ENCODE measurements around the gene HLA-C.
A peak's percentile ranks its signal among the peaks of the same experiment; 100 is the strongest.

Gene HLA-C

GRCh38 chr6:31271641-31272357 is at the start of gene HLA-C:
HLA-C (minus strand) TSS chr6:31272092; CDS start chr6:31272071, 21 bp downstream.
- Mint-ChIP-seq H3K27ac (peak within 1 kb of the TSS; percentile 99), H3K9me3 (no peaks in the 10 kb centered on the region), H3K4me1 (peaks cover 72% of the 10 kb centered on the region), H3K27me3 (peaks cover 13% of the 10 kb centered on the region), H3K4me3 (peak within 1 kb of the TSS; percentile 92 to 99)
- peak; percentile 87 to 93 for DNase-seq
- peak; percentile 88 for ATAC-seq

- H3K27me3 Mint-ChIP-seq = peaks cover 56% of the 10 kb centered on the region
- H3K27ac Mint-ChIP-seq = no peak overlapping the region
- no peaks in the 10 kb centered on the region for H3K4me1 Mint-ChIP-seq
- DNase-seq = no peak
- no peaks in the 10 kb centered on the region for H3K9me3 Mint-ChIP-seq
- ATAC-seq = no peak
- no peak overlapping the region for H3K4me3 Mint-ChIP-seq
These were observed 49.3 kb upstream of the HLA-C start for GRCh38 chr6:31321005-31321707.

- H3K27me3 Mint-ChIP-seq = peaks cover 45% of the 10 kb centered on the region
- no peak overlapping the region for H3K4me3 Mint-ChIP-seq
- ATAC-seq = no peak
- H3K27ac Mint-ChIP-seq = no peak overlapping the region
- DNase-seq = no peak
- H3K4me1 Mint-ChIP-seq = no peaks in the 10 kb centered on the region
- H3K9me3 Mint-ChIP-seq = no peaks in the 10 kb centered on the region
These were observed 45.1 kb upstream of the HLA-C start for GRCh38 chr6:31317036-31317435.

GRCh38 chr6:31309641-31310040 is 37.7 kb upstream of the HLA-C start:
- Mint-ChIP-seq H3K4me1 (peaks cover 14% of the 10 kb centered on the region), H3K27me3 (peaks cover 26% of the 10 kb centered on the region), H3K27ac (no peak overlapping the region), H3K4me3 (peak overlapping the region; percentile 37 to 41), H3K9me3 (no peaks in the 10 kb centered on the region)
- DNase-seq (no peak), ATAC-seq (no peak)

GRCh38 chr6:31308845-31309175 is 36.9 kb upstream of the HLA-C start:
- Mint-ChIP-seq H3K27ac (peak overlapping the region; percentile 52 to 94), H3K4me3 (peak overlapping the region; percentile 91 to 94)
- DNase-seq = no peak

GRCh38 chr6:31308050-31308844 is 36.4 kb upstream of the HLA-C start:
- Mint-ChIP-seq H3K4me1 (peaks cover 14% of the 10 kb centered on the region), H3K9me3 (no peaks in the 10 kb centered on the region), H3K4me3 (peak overlapping the region; percentile 91 to 94), H3K27me3 (peaks cover 34% of the 10 kb centered on the region), H3K27ac (peak overlapping the region; percentile 58 to 94)
- ATAC-seq (peak; percentile 93), DNase-seq (peak; percentile 73 to 76)

More at GRCh38 chr6:31308845-31309175, 36.9 kb upstream of the HLA-C start:
- Mint-ChIP-seq H3K4me1 (peaks cover 14% of the 10 kb centered on the region), H3K27me3 (peaks cover 29% of the 10 kb centered on the region), H3K9me3 (no peaks in the 10 kb centered on the region)
- ATAC-seq = no peak

- peaks cover 14% of the 10 kb centered on the region for H3K4me1 Mint-ChIP-seq
- ATAC-seq (no peak), DNase-seq (no peak)
- H3K27me3 Mint-ChIP-seq = peaks cover 33% of the 10 kb centered on the region
- H3K9me3 Mint-ChIP-seq = no peaks in the 10 kb centered on the region
- peak overlapping the region; percentile 91 to 94 for H3K4me3 Mint-ChIP-seq
- peak overlapping the region in 1 of 2 donors; percentile 54 for H3K27ac Mint-ChIP-seq
These were observed 35.8 kb upstream of the HLA-C start for GRCh38 chr6:31307669-31308049.

- Mint-ChIP-seq H3K27ac (no peak overlapping the region), H3K4me3 (no peak overlapping the region), H3K27me3 (peaks cover 27% of the 10 kb centered on the region), H3K4me1 (peaks cover 14% of the 10 kb centered on the region), H3K9me3 (no peaks in the 10 kb centered on the region)
- no peak for ATAC-seq
- no peak for DNase-seq
These were observed 33.9 kb upstream of the HLA-C start for GRCh38 chr6:31305703-31306219.

- ATAC-seq (no peak), DNase-seq (no peak)
- H3K9me3 Mint-ChIP-seq = no peaks in the 10 kb centered on the region
- peaks cover 24% of the 10 kb centered on the region for H3K27me3 Mint-ChIP-seq
- no peak overlapping the region for H3K4me3 Mint-ChIP-seq
- no peak overlapping the region for H3K27ac Mint-ChIP-seq
- peaks cover 14% of the 10 kb centered on the region for H3K4me1 Mint-ChIP-seq
These were observed 32.8 kb upstream of the HLA-C start for GRCh38 chr6:31304683-31305082.

GRCh38 chr6:31300797-31301196 is 28.9 kb upstream of the HLA-C start:
- Mint-ChIP-seq H3K4me1 (no peaks in the 10 kb centered on the region), H3K27ac (no peak overlapping the region)

GRCh38 chr6:31299947-31300346 is 28.1 kb upstream of the HLA-C start:
- Mint-ChIP-seq H3K4me1 (no peaks in the 10 kb centered on the region), H3K9me3 (peaks cover 0 to 13% of the 10 kb centered on the region in 2 donors), H3K4me3 (no peak overlapping the region), H3K27ac (no peak overlapping the region), H3K27me3 (peaks cover 34% of the 10 kb centered on the region)
- ATAC-seq (no peak), DNase-seq (no peak)

More at GRCh38 chr6:31300797-31301196, 28.9 kb upstream of the HLA-C start:
- Mint-ChIP-seq H3K4me3 (no peak overlapping the region), H3K27me3 (peaks cover 34% of the 10 kb centered on the region), H3K9me3 (peaks cover 0 to 13% of the 10 kb centered on the region in 2 donors)
- DNase-seq (no peak), ATAC-seq (no peak)

GRCh38 chr6:31299511-31299910 is 27.6 kb upstream of the HLA-C start:
- Mint-ChIP-seq H3K27me3 (peaks cover 34% of the 10 kb centered on the region), H3K9me3 (peaks cover 0 to 13% of the 10 kb centered on the region in 2 donors), H3K4me1 (no peaks in the 10 kb centered on the region), H3K4me3 (no peak overlapping the region), H3K27ac (no peak overlapping the region)
- DNase-seq (no peak), ATAC-seq (no peak)

- no peak overlapping the region for H3K4me3 Mint-ChIP-seq
- H3K4me1 Mint-ChIP-seq = peaks cover 7% of the 10 kb centered on the region
- H3K27me3 Mint-ChIP-seq = peaks cover 43% of the 10 kb centered on the region
- ATAC-seq = no peak
- DNase-seq = no peak
- peaks cover 0 to 13% of the 10 kb centered on the region in 2 donors for H3K9me3 Mint-ChIP-seq
- H3K27ac Mint-ChIP-seq = no peak overlapping the region
These were observed 22.2 kb upstream of the HLA-C start for GRCh38 chr6:31294056-31294455.

GRCh38 chr6:31293343-31293742 is 21.5 kb upstream of the HLA-C start:
- DNase-seq (no peak), ATAC-seq (no peak)
- Mint-ChIP-seq H3K27ac (no peak overlapping the region), H3K9me3 (peaks cover 0 to 12% of the 10 kb centered on the region in 2 donors), H3K27me3 (peaks cover 41% of the 10 kb centered on the region), H3K4me1 (peaks cover 8% of the 10 kb centered on the region), H3K4me3 (no peak overlapping the region)

- Mint-ChIP-seq H3K27me3 (peaks cover 21% of the 10 kb centered on the region), H3K4me3 (no peak overlapping the region), H3K27ac (no peak overlapping the region), H3K9me3 (no peaks in the 10 kb centered on the region), H3K4me1 (peaks cover 14% of the 10 kb centered on the region)
- DNase-seq = no peak
- ATAC-seq = no peak
These were observed 17.9 kb upstream of the HLA-C start for GRCh38 chr6:31289788-31290187.
